Body of pancreas (tissue), 4 donors: Measurements from ENCODE around the gene MYORG.

ENCODE experiments used
- CTCF ChIP-seq, 7 experiments: fragments of 450-650 bp in 4 of 7; fragments of 200-600 bp in 3 of 7; sonication (generic) in 3 of 7; IDR thresholded peaks; one replicate each; pipeline ENCODE4 v1.5.1; 2016 to 2019; ENCODE audit warnings: antibody characterized with exemption in 7 of 7
- POLR2A ChIP-seq, 3 donors: fragments of 450-650 bp; IDR thresholded peaks; one replicate each; pipeline ENCODE4 v1.6.1; 2016; ENCODE audit warnings: antibody characterized with exemption in 3 of 3, mild to moderate bottlenecking in 2 of 3

GRCh38 chr9:34380511-34381315 lies 4.0 kb upstream of the MYORG start:
- TF ChIP-seq CTCF (IDR thresholded peaks at IDR 0.05), result peak in 1 of 7 experiments; percentile 9
- TF ChIP-seq POLR2A (IDR thresholded peaks at IDR 0.05), result peak; percentile 63 to 80 (median 80)
